Brain microvascular endothelial cell (primary cell): Measurements from ENCODE around the gene EXOC6.
A peak's percentile ranks its signal among the peaks of the same experiment; 100 is the strongest.

Experiments used
- DNase-seq: peaks from one replicate; pipeline ENCODE4 v3.0.0-alpha.2; 2020
- H3K27ac ChIP-seq: fragments of 250-450 bp; sonication (Bioruptor Pico); 2 replicates; pipeline ENCODE4 v1.5.1; 2020; ENCODE audit warnings: mild to moderate bottlenecking, moderate library complexity
- H3K27me3 ChIP-seq: fragments of 250-450 bp; sonication (Bioruptor Pico); replicated peaks from 2 replicates; pipeline ENCODE4 v1.5.1; 2020; ENCODE audit warnings: mild to moderate bottlenecking
- H3K36me3 ChIP-seq: fragments of 250-450 bp; sonication (Bioruptor Pico); replicated peaks from 2 replicates; pipeline ENCODE4 v1.5.1; 2020; ENCODE audit warnings: mild to moderate bottlenecking
- H3K4me3 ChIP-seq: 2 replicates; pipeline ENCODE4 v1.5.1; 2011; ENCODE audit warnings: low read depth, mild to moderate bottlenecking, control low read depth, low read length, moderate library complexity
- CTCF ChIP-seq: IDR thresholded peaks from 2 replicates; pipeline ENCODE4 v1.5.1; 2011; ENCODE audit warnings: low read depth, mild to moderate bottlenecking, moderate library complexity, low read length, control low read depth, inconsistent platforms; ENCODE audit errors: missing control alignments
- in situ Hi-C: cut with HindIII; loops from 2 replicates; pipeline ENCODE4 v1.10.0; 2017; ENCODE audit warnings: low sequenced_read_pairs, low pct_ligation_motif_present

Gene EXOC6

GRCh38 chr10:93080350-93081046 lies 232.2 kb downstream of the EXOC6 start:
- no peak overlapping the region for H3K27ac ChIP-seq
- peaks cover 5% of the 10 kb centered on the region for H3K27me3 ChIP-seq
- H3K4me3 ChIP-seq: no peak overlapping the region
- in situ Hi-C loops: no loop called here
- DNase-seq: peak; percentile 36
- TF ChIP-seq CTCF: peak; percentile 91
- no peaks in the 10 kb centered on the region for H3K36me3 ChIP-seq

- peak; percentile 21 for TF ChIP-seq CTCF
- DNase-seq: no peak
- Histone ChIP-seq H3K4me3 (no peak overlapping the region), H3K27ac (no peak overlapping the region), H3K27me3 (no peaks in the 10 kb centered on the region), H3K36me3 (no peaks in the 10 kb centered on the region)
- in situ Hi-C loops: no loop called here
Observed at GRCh38 chr10:93081318-93081717, 233.0 kb downstream of the EXOC6 start.

- no peak overlapping the region for H3K4me3 ChIP-seq
- no peak overlapping the region for H3K27ac ChIP-seq
- no peaks in the 10 kb centered on the region for H3K27me3 ChIP-seq
- DNase-seq: peak; percentile 61
- in situ Hi-C loops: no loop called here
- no peaks in the 10 kb centered on the region for H3K36me3 ChIP-seq
- no peak for TF ChIP-seq CTCF
Observed at GRCh38 chr10:93081834-93082233, 233.5 kb downstream of the EXOC6 start.

GRCh38 chr10:93083743-93084539 lies 235.6 kb downstream of the EXOC6 start:
- in situ Hi-C loops: no loop called here
- Histone ChIP-seq H3K27me3 (no peaks in the 10 kb centered on the region), H3K4me3 (no peak overlapping the region), H3K27ac (no peak overlapping the region), H3K36me3 (no peaks in the 10 kb centered on the region)
- no peak for TF ChIP-seq CTCF
- DNase-seq: no peak

- Histone ChIP-seq H3K27ac (no peak overlapping the region), H3K36me3 (no peaks in the 10 kb centered on the region), H3K27me3 (no peaks in the 10 kb centered on the region), H3K4me3 (no peak overlapping the region)
- no peak for TF ChIP-seq CTCF
- DNase-seq: no peak
- in situ Hi-C loops: no loop called here
Observed at GRCh38 chr10:93085272-93085859, 237.0 kb downstream of the EXOC6 start.
